ENCODE results near the gene LOXL3.

Gene LOXL3

GRCh38 chr2:74504591-74504990 lies 49.2 kb downstream of the LOXL3 start:
- no peak for FAIRE-seq

- FAIRE-seq, result no peak
Observed at GRCh38 chr2:74503506-74504475, 50.0 kb downstream of the LOXL3 start.

GRCh38 chr2:74502720-74503505 lies 50.8 kb downstream of the LOXL3 start:
- no peak for FAIRE-seq

GRCh38 chr2:74502147-74502719 lies 51.5 kb downstream of the LOXL3 start:
- FAIRE-seq, result no peak

- no peak for FAIRE-seq
Observed at GRCh38 chr2:74501335-74502071, 52.2 kb downstream of the LOXL3 start.

- FAIRE-seq, result no peak
Observed at GRCh38 chr2:74500578-74500946, 53.2 kb downstream of the LOXL3 start.

- FAIRE-seq, result no peak
Observed at GRCh38 chr2:74499940-74500577, 53.7 kb downstream of the LOXL3 start.

- FAIRE-seq, result no peak
Observed at GRCh38 chr2:74499267-74499939, 54.3 kb downstream of the LOXL3 start, which contains the start of gene LBX2. Gene LBX2 (minus strand): TSS chr2:74499603. CDS start chr2:74499537, 66 bp downstream.

- FAIRE-seq, result no peak
Observed at GRCh38 chr2:74498500-74499266, 55.1 kb downstream of the LOXL3 start.

GRCh38 chr2:74497777-74498499 lies 55.8 kb downstream of the LOXL3 start:
- no peak for FAIRE-seq

GRCh38 chr2:74496997-74497776 lies 56.6 kb downstream of the LOXL3 start:
- FAIRE-seq, result no peak

- FAIRE-seq, result no peak
Observed at GRCh38 chr2:74495440-74495839, 58.3 kb downstream of the LOXL3 start.

- FAIRE-seq, result no peak
Observed at GRCh38 chr2:74493546-74493945, 60.2 kb downstream of the LOXL3 start.

GRCh38 chr2:74491648-74492544 lies 61.8 kb downstream of the LOXL3 start:
- no peak for FAIRE-seq

GRCh38 chr2:74489906-74490305 lies 63.8 kb downstream of the LOXL3 start:
- FAIRE-seq, result no peak

- FAIRE-seq, result no peak
Observed at GRCh38 chr2:74488643-74489481, 64.9 kb downstream of the LOXL3 start.

GRCh38 chr2:74486141-74486540 lies 67.6 kb downstream of the LOXL3 start:
- FAIRE-seq, result no peak

Data from G401.6 (cell line).